EL (cell line): ENCODE data around the gene IL32.

Source experiments
- DNase-seq: peaks from one replicate; pipeline ENCODE4 v3.0.0-alpha.2; 2016

Gene IL32

DNA sequence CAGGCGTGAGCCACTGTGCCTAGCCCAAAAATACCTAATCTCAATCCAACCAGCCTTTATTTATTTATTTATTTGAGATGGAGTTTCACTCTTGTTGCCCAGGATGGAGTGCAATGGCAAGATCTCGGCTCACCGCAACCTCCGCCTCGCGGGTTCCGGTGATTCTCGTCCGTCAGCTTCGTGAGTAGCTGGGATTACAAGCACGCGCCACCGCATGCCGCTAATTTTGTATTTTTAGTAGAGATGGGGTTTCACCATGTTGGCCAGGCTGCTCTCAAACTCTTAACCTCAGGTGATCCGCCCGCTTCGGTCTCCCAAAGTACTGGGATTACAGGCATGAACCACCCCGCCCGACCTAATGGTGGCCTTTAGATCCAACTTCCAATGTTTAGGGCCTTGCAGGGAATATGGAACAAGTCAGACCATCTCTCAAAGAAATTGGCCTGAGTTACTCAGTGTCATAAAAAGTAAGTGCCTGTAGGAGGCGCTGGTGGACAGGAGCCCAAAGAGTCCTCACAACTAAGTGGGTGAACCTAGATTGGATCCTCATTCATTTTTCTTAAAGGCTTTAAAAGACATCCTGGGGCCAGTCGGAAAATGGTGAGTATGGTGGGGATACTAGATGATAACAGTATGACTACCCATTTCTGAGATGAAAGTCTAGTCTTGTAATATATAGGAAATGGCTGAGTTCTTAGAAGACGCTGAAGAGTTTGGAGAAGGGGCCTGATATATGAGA lies 29.0 kb downstream of the IL32 start:
- DNase-seq = peak; percentile 39

DNA sequence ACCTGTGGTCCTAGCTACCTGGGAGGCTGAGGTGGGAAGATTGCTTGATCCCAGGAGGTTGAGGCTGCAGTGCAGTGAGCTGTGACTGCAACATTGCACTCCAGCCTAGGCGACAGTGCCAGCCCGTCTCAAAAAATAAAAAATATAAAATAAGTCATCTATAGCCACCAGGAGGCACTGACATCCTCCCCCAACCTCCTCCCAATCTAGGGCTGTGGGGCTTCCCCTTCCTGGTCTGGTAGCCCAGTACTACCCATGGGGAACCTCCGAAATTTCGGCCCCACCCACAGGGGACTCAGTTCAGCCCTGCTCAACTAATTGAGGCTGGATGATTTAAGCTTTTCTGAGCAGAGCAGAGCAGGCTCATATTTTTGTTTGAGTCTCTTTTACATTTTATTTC lies 30.4 kb downstream of the IL32 start:
- peak; percentile 24 for DNase-seq

DNA sequence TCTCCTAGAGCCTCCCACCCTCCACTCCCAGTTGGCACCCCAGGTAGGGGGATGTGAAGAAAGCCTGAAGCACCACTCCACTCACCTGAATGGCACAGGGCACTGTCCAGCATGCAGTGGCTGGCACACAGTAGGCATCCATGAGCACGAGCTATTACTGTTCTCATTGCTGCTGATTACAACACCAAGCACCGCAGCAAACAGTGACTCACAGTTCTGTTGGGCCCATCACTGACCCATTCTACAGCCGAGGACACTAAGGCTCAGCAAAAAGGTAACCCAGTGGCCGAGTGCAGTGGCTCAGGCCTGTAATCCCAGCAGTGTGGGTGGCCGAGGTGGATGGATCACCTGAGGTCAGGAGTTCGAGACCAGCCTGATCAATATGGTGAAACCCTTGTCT lies 30.9 kb downstream of the IL32 start:
- DNase-seq = no peak

DNA sequence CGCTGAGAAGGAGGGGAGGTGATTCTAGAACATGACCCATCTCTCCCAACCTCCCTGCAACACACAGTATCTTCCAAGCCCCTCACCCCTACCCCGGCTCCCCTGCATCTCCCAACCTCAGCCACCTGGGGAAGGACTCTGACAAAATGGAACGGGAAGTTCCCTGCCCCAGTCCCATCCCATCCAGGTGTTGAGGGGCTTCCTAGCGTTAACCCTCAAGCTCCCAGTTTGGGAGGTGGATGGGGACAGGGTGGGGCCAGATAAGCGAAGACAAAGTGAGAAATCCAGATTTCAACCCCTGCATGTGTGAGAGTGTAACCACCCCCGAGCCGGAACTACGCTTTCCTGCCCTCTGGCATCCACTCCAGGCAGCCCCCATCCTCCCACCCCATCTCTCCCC lies 31.8 kb downstream of the IL32 start:
- DNase-seq = no peak

DNA sequence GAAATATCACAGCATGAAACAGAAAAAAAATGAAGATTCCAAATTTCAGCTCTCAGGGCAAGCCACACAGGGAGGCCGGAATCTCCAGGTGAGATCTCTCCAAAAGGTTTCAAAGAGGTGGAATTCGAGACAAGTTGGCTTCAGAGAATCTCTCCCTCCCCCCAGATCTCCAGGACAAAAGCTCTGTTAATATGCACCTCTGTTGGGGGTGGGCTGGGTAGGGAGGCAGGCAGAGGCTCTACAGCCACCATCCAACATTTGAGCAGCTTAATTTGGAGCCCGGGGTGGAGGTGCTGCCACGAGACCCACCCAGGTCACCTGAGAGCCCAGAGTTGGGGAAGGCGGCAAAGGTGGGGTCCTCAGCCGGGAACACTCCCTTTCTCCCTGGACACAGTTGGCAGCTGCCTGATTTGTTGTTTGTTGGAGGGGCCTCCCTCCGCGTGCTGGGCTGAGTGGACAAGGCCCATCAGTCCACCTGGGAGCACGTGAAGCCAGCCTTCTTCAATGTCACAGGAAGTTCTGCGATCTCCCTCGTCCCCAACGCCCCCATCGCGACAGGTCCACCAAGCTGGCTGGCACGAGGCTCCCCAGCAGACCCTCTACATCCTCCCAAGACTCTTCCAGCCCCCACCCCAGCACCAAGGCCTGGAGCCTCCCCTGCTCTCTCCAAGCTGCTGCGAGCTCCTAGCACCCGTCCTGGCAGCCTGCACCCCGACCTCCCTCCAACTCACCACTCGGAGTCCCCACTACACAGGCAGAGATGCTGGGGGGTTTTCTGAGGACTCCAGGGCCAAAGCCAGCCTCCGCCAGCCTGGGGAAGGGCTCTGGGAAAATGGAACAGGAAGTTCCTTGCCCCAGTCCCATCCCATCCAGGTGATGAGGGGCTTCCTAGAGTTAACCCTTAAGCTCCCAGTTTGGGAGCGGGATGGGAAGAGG lies 33.3 kb downstream of the IL32 start, which contains the start of gene ZSCAN10:
TSS of gene ZSCAN10 (minus strand) at position 836 of the 936 bp plus-strand sequence. CDS start 6,357 bp downstream, outside the sequence.
- no peak for DNase-seq

DNA sequence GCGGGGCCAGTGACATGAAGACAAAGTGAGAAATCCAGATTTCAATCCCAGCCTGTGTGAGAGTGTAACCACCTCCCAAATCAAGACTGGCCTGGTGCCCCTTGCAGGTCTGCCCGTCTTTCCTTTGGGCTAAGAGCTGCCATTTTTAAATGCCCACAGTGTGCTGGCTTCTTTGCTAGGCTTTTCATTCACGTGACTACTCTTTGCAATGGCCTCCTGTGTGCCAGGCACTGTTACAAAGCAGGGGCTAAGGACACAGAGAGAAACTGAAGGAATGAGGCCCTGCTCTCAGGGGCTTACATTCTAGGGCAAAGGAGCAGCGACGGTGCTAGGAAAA lies 33.9 kb downstream of the IL32 start:
- no peak for DNase-seq

DNA sequence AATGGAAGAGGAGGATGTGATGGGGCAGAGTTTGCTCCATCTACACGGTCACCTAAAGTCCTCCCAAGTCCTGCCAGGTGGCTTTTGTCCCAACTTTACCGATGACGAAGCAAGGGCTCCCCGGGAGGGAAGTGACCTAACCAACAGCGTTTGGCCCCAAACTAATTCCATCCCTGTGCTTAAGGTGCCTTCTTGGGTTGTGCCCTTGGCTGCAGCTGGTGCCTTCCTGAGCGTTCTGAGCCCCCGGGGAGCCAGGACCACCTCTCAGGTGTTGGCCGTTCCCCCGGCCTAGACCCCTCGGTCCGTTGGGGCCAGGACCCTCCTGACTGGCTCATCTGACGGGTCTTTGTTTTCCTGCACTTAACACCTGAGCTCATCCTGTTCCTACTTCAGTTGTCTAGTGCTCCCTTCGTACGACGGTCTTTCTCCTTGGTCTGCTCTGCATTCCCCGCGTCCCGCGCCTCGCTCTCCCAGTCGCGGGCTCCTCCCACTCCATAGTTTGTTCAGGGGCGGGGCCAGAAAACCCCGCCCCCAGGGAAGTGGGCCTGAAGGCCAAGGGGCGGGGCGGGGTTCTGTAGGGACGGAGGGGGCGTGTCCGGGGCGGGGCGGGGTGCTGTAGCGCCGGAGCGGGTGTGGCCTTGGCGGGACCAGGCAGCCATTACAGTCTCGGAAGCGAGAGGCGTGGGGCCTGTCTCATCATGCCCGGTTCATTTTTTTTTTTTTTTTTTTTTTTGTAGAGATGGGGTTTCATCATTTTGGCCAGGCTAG lies 34.5 kb downstream of the IL32 start:
- peak; percentile 90 for DNase-seq

DNA sequence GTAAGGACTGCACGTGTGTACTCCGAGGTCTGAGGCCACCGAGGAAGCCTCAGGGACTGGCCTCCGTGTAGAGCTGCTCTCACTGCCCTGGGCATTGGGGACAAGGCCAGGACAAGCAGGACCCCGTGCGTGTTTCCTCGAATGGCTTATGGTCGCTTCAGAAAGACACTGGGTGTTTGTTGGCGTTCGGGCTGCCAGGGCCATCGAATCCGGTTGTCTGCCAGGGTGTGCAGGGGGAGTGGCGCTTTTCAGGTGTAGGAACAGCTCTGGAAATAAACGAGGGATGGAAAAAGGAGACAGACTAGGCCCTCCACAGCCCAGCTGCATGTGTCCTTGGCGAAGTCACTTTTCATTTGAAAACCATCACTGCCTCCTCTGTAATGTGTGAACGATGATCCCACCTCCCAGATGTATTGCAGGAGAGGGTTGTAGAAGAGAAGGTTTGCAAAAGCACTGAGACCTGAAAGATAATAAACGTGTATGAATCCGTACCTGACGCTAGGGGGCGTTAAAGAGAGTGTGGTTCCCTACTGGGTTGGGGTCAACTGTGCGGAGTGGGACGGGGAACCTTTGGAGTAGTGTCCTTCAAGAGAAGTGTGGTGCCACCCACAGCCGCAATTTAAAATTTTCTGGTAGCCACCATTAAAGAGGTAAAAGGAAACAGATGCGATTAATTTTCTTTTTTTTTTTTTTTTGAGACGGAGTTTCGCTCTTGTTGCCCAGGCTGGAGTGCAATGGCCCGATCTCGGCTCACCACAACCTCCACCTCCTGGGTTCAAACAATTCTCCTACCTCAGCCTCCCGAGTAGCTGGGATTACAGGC lies 35.8 kb downstream of the IL32 start:
- peak; percentile 41 for DNase-seq

DNA sequence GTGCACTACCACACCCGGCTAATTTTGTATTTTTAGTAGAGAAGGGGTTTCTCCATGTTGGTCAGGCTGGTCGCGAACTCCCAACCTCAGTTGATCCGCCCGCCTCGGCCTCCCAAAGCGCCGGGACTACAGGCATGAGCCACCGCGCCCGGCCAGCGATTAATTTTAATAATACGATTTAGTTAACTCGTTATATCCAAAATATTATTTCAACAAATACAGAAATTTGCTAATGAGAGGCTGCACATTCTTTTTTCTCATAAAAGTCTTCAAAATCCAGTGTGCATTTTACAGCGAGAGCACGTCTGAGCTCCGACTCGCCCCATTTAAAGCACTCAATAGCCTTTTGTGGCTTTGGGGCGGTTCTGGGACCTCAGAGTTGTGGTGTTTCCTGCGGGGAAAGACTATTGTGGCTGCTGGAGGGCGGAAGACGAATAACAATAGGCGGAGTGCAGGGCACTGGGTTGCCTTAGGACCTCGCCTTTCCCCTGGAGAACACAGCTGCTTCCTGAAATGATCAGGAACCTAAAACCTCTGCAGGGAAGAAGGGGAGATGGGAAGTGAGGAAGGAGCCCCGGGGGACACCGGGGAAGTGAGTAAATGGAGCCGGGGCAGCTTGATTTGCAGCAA lies 36.5 kb downstream of the IL32 start:
- no peak for DNase-seq

DNA sequence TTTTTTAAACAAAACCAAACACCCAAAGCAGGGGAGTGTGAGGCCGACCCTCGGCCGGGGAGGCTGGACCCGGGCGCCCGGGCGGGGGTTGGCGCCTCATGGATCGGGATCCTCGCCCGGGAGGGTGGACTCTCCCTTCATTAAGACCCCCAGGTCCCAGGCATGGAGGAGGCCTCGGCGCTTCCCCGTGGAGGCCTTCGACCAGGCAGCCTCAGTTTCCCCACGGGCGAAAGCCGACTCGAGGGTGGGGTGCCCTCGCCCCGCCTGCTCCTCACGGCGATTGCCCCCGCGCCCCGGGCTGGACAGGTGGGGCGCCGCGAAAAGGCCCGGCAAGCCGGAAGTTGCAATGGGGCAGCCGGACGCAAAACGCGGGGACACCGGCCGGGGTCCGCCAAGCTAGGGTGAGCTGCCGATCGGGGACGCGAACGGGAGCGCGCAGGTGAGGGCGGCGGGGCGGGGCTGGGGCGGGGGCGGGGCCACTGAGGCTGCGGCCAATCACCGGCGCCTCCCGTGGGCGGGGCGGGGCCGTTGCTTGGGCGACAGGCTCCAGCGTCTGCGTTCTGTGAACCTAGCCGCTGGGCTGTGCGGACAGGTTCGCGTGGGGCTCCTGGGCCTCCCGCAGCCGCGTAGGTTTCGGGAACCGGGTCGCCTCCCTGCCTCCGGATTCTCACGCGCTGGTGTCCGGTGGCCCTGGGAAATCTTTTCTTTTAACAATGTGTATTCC lies 40.9 kb downstream of the IL32 start:
- peak; percentile 88 for DNase-seq

DNA sequence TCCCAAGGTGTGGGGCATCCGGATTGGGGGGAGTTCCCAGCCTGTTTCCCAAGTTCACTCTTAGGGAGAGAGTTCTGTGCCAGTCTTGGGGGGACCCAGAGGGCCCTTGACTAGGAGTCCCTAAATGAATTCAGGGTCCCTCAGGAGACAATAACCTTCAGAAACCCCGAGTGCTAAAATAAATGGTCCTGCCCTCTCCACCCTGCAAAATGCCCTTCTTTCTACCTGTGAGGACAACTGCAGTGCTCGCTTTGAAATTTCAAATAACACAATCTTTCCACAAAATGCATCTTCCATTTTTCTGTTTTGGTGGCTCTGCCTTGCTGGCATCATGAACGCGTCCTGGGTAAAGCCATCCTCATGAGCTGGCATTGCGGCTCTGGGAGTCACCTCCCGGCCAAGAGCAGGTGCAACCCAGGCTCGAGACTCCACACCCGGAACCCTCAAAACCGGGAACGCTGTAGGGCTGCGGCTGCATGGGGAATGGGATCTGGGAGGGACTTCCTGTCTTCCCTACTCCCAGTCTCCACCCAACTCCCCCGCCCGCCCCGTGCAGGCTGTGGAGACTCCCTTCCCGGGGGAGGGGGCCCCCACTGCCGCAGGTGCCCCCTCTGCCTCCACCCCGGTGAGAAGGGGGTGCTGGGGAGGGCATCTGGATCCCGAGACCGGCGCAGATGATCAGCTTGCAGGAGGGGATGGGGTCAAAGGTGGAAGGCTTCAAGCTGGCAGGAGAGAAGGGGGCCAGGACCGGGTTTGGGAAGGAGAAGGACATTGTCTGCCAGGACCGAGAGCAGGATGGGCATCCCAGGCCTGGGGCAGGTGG lies 46.8 kb downstream of the IL32 start, which contains the start of gene ZNF205:
TSS of gene ZNF205 (plus strand) at position 529 of the 823 bp plus-strand sequence. CDS start 845 bp downstream, outside the sequence.
- peak; percentile 74 for DNase-seq

DNA sequence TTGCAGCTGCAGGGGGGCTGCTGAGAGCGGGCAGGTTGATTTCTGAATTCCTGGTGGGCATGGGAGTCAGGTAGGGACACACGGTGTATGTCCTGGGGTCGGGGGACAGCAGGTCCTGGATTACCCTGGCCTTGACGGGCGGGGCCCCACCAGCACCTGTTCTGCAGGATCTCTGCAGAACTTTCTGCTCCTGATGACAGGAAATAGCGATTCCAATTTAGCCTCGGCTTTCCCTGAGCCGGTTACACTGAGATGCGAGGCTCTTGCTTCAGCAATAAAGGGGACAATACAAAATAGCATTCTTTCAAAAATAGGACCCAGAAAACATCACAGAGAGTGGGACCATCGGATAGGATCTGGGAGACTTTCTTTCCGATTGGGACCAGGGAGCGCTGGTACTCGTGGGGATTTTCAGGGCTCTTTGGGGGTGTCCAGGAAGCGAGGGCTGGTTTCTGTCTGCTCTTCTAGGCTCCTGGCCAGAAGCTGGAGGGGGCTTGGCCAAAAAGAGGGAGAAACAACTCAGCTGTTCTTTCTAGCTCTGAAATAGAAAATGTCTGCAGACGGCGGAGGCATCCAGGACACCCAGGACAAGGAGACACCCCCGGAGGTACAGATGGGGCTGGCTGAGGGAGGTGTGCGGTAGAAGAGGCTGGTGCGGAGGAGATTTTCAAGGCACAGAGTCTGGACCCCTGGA lies 47.6 kb downstream of the IL32 start:
- no peak for DNase-seq

DNA sequence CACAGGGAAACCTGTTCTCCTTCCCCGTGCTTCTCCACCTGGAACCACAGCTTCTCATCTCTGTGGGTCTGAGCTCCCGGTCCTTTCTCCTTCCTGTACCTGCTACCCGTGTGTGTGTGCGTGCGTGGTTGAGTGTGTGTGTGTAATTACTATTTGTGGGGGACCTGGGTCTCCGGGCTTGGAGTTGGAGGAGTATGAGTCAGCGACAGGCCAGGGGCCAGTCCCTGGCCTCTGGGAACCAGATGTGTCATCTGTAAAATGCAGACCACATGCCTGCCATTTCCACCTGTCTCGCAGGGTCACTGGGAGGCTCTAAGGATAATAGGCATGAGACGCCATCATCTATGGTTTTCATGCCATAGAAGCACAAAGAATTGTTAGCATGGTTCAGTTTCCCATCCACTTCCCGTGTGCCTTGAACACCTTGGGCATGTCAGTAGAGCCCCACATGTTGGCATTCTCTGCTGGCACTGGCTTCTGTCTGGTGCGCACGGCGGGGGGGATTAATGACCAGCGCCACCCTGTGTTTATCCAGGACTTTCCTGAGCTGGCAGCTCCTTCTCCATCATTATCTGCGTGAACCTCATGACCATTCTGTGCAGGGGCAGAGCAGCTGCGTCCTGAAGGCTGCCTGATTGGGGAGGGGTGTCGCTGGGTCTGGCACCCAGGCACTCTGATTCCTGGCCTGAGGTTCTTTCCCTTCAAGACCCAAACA lies 48.5 kb downstream of the IL32 start:
- peak; percentile 48 for DNase-seq

DNA sequence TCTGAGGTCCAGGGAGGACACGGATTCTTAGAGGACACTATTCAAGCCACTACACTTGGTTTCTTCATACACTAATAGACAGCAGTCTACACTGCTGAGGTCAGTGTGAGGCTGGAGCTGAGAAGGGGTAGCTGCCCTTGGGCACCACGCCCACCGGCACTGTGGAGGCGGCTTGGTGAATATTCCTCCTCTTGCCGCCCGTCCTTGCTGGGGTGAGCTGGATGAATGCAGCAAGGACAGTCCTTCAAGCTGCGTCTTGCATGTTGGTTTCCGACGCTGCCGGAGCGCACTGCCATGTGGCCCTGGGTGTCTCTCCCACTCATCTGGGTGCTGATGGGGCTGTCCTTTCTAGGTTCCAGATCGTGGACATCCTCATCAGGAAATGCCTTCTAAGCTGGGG lies 49.6 kb downstream of the IL32 start:
- no peak for DNase-seq

DNA sequence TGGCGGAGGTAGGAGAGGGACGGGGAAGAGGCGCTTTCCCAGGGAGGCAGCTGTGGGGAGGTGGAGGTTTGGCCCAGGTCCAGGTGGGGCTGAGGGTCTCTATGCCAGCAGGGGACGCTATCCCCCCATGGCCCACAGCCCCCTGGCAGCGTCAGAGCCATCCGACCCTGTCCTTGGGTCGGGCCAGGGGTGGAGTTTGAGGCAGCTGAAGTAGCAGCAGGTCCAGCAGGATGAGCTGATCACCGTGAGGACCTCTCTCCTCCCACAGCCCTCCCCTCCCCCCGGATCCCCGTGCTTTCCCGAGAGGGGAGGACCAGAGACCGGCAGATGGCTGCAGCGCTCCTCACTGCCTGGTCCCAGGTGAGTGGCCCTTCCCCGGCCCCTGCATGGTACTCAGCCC lies 50.1 kb downstream of the IL32 start:
- no peak for DNase-seq

DNA sequence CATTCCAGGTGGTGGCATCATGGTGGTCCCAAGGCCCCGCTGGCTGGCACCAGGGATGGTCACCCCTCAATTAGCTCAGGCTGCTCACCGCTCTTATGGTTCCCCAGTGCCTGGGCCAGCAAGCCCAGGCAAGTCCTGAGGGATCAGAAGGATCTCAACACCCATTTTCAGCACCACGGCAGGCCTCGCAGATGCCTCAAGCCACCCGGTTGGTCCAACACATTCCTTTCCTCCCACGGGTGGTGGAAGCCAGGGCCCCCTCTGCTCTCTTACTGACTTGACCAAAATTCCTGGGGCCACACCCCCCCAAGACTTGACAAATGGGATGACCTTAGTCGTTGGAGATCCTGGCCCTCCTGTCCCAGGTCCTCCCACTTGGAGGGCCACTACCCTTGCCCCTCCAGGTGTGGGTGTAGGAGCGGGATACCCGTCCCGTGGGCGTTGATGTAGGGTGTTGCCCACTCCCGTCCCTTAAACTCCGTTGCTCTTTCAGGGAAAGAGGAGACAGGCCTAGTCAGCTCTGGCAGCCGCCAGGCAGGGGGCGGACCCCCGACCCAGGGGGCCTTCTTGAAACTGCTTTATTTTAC lies 52.9 kb downstream of the IL32 start:
- DNase-seq = no peak

DNA sequence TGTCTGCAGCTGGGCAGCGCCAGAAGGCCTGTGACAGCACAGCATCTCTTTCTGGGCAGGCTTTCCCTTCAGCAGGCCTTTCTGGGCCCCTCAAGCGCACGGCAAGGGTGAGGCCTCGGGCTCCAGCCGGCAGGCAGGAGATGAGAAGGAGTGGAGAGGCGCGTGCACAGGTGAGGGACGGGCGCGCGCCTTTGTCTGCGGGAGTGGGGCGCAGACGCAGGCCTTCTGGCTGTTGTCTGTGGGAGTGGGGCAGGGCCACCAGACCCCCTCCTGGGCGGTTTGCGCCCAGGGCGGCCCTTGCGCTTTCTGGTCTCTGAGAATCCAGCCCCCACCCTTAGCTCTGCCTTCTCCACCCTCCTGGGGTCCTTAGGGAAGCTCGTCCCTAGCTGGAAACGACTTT lies 53.4 kb downstream of the IL32 start:
- DNase-seq = no peak
